ENCODE measurements around the gene LENG1.

The LENG1 gene

GRCh38 chr19:54169149-54169740, 9.7 kb upstream of the LENG1 start:
- no peak overlapping the region for H3K27ac ChIP-seq

GRCh38 chr19:54168174-54168917, 8.8 kb upstream of the LENG1 start:
- Histone ChIP-seq H3K4me3 (no peak overlapping the region), H3K27ac (no peak overlapping the region)

More at GRCh38 chr19:54169149-54169740, 9.7 kb upstream of the LENG1 start:
- H3K4me3 ChIP-seq: no peak overlapping the region

- H3K4me3 ChIP-seq: no peak overlapping the region
- H3K27ac ChIP-seq: no peak overlapping the region
These were observed 5.7 kb upstream of the LENG1 start for GRCh38 chr19:54165222-54165621.

GRCh38 chr19:54164369-54165068, 5.0 kb upstream of the LENG1 start:
- H3K4me3 ChIP-seq: peak overlapping the region in 3 of 7 experiments; percentile 1 to 11 (median 7)
- no peak overlapping the region for H3K27ac ChIP-seq

GRCh38 chr19:54162884-54163283, 3.4 kb upstream of the LENG1 start:
- peak overlapping the region in 5 of 7 experiments; percentile 18 to 49 (median 40) for H3K4me3 ChIP-seq

GRCh38 chr19:54162241-54162805, 2.8 kb upstream of the LENG1 start:
- peak overlapping the region in 2 of 21 experiments; percentile 26 to 37 for H3K27ac ChIP-seq
- H3K4me3 ChIP-seq: peak overlapping the region; percentile 18 to 49 (median 34)

More at GRCh38 chr19:54162884-54163283, 3.4 kb upstream of the LENG1 start:
- peak overlapping the region in 2 of 21 experiments; percentile 26 to 37 for H3K27ac ChIP-seq

GRCh38 chr19:54160854-54161253, 1.3 kb upstream of the LENG1 start:
- Histone ChIP-seq H3K27ac (peak overlapping the region in 9 of 21 experiments; percentile 1 to 85 (median 64)), H3K4me3 (peak overlapping the region in 5 of 7 experiments; percentile 43 to 77 (median 48))

- peak overlapping the region; percentile 34 to 77 (median 44) for H3K4me3 ChIP-seq
These were observed 776 bp upstream of the LENG1 start for GRCh38 chr19:54160182-54160811.

GRCh38 chr19:54158812-54159351, 639 bp downstream of the LENG1 start:
- Histone ChIP-seq H3K4me3 (peak overlapping the region; percentile 56 to 77 (median 70)), H3K27ac (peak overlapping the region in 20 of 21 experiments; percentile 79 to 99 (median 96))

More at GRCh38 chr19:54160182-54160811, 776 bp upstream of the LENG1 start:
- H3K27ac ChIP-seq: peak overlapping the region in 20 of 21 experiments; percentile 23 to 90 (median 76)

- H3K4me3 ChIP-seq: no peak overlapping the region
- H3K27ac ChIP-seq: no peak overlapping the region
These were observed 2.6 kb downstream of the LENG1 start for GRCh38 chr19:54156953-54157352.

- Histone ChIP-seq H3K4me3 (no peak overlapping the region), H3K27ac (no peak overlapping the region)
These were observed 3.0 kb downstream of the LENG1 start for GRCh38 chr19:54156490-54156889.

GRCh38 chr19:54155694-54156093, 3.8 kb downstream of the LENG1 start:
- Histone ChIP-seq H3K27ac (peak overlapping the region in 2 of 21 experiments; percentile 54 to 55), H3K4me3 (no peak overlapping the region)

- H3K27ac ChIP-seq: peak overlapping the region in 5 of 21 experiments; percentile 6 to 55 (median 35)
These were observed 4.7 kb downstream of the LENG1 start for GRCh38 chr19:54154603-54155345.

GRCh38 chr19:54153731-54154326, 5.7 kb downstream of the LENG1 start:
- Histone ChIP-seq H3K4me3 (no peak overlapping the region), H3K27ac (peak overlapping the region in 5 of 21 experiments; percentile 25 to 52 (median 28))

More at GRCh38 chr19:54154603-54155345, 4.7 kb downstream of the LENG1 start:
- H3K4me3 ChIP-seq: no peak overlapping the region

GRCh38 chr19:54152878-54153524, 6.5 kb downstream of the LENG1 start:
- no peak overlapping the region for H3K4me3 ChIP-seq
- peak overlapping the region in 2 of 21 experiments; percentile 25 to 27 for H3K27ac ChIP-seq

GRCh38 chr19:54152267-54152666, 7.3 kb downstream of the LENG1 start:
- no peak overlapping the region for H3K4me3 ChIP-seq
- H3K27ac ChIP-seq: no peak overlapping the region

GRCh38 chr19:54151362-54152035, 8.0 kb downstream of the LENG1 start:
- Histone ChIP-seq H3K27ac (no peak overlapping the region), H3K4me3 (no peak overlapping the region)

All from skin epidermis (tissue), 12 donors.